HCT116 (cell line): ENCODE results near the gene SPATA21. TPM values are rescaled to one million over a fixed set of nuclear protein-coding genes. Genes with fewer than 3 reads are reported as not detected.

Experiments used
- ATF3 ChIP-seq: IDR thresholded peaks from 2 replicates; pipeline ENCODE4 v1.6.1; 2012
- CEBPB ChIP-seq: IDR thresholded peaks from 2 replicates; pipeline ENCODE4 v1.6.1; 2012; ENCODE audit warnings: low read depth
- EGR1 ChIP-seq: IDR thresholded peaks from 2 replicates; pipeline ENCODE4 v1.6.1; 2012; ENCODE audit warnings: low read depth
- EZH2phosphoT487 ChIP-seq: fragments of 200-600 bp; IDR thresholded peaks from 2 replicates; pipeline ENCODE4 v1.6.1; 2018; ENCODE audit warnings: antibody characterized with exemption, borderline replicate concordance
- MAX ChIP-seq: IDR thresholded peaks from 2 replicates; pipeline ENCODE4 v1.6.1; 2012
- POLR2AphosphoS5 ChIP-seq: IDR thresholded peaks from 2 replicates; pipeline ENCODE4 v1.6.1; 2011; ENCODE audit warnings: mild to moderate bottlenecking, low read depth, low read length, moderate library complexity
- RAD21 ChIP-seq: IDR thresholded peaks from 2 replicates; pipeline ENCODE4 v1.6.1; 2012; ENCODE audit warnings: low read depth, mild to moderate bottlenecking
- REST ChIP-seq: IDR thresholded peaks from 2 replicates; pipeline ENCODE4 v1.6.1; 2012; ENCODE audit warnings: low read depth
- SP1 ChIP-seq: IDR thresholded peaks from 2 replicates; pipeline ENCODE4 v1.6.1; 2012; ENCODE audit warnings: low read depth
- YY1 ChIP-seq: IDR thresholded peaks from 2 replicates; pipeline ENCODE4 v1.6.1; 2011; ENCODE audit warnings: low read length, low read depth, moderate library complexity, mild to moderate bottlenecking; ENCODE audit not compliant: insufficient replicate concordance; ENCODE audit errors: extremely low read depth
- ZNF274 ChIP-seq: fragments of 200-500 bp; sonication (Bioruptor generic); IDR thresholded peaks from 2 replicates; pipeline ENCODE4 v1.6.1; 2014; ENCODE audit warnings: mild to moderate bottlenecking, low read depth, low read length, inconsistent platforms
- total RNA-seq: library from RNA; stranded (reverse); gene quantifications from one replicate; pipeline ENCODE4 v1.2.1, GENCODE V29; 2021; ENCODE audit not compliant: unreplicated experiment

The SPATA21 gene
- total RNA-seq, 1 experiment from 2014 or later: not detected

- TF ChIP-seq YY1: peak; percentile 84
- no peak for TF ChIP-seq REST
- no peak for TF ChIP-seq ZNF274
- TF ChIP-seq CEBPB: no peak; the same call in 1 of the 2 replicates
- TF ChIP-seq EGR1: no peak; the same call in 1 of the 2 replicates
- TF ChIP-seq MAX: peak; percentile 99
- TF ChIP-seq POLR2AphosphoS5: peak; percentile 98
- no peak for TF ChIP-seq ATF3
- TF ChIP-seq EZH2phosphoT487: no peak
- 0 out of 2 replicates have a peak, but pooled peaks have one; percentile 27 for TF ChIP-seq SP1
- peak; percentile 62 for TF ChIP-seq RAD21
These were observed 3.5 kb upstream of the SPATA21 start, which contains the start of gene NECAP2 (continued) for GRCh38 chr1:16440470-16441281.
